GM12872 (cell line): Measurements from ENCODE around the gene ASPSCR1.

Experiments used
- CTCF ChIP-seq: IDR thresholded peaks from 3 replicates; pipeline ENCODE4 v1.5.1; 2011; ENCODE audit warnings: low read depth, mild to moderate bottlenecking, low read length, moderate library complexity; ENCODE audit not compliant: insufficient read depth

Gene ASPSCR1

GRCh38 chr17:82001571-82002056 is 24.2 kb downstream of the ASPSCR1 start:
- TF ChIP-seq CTCF, result no peak

GRCh38 chr17:82003411-82004381 is 26.3 kb downstream of the ASPSCR1 start:
- TF ChIP-seq CTCF, result no peak

- TF ChIP-seq CTCF, result no peak
Measured at GRCh38 chr17:82004517-82005455, 27.4 kb downstream of the ASPSCR1 start.

- no peak for TF ChIP-seq CTCF
Measured at GRCh38 chr17:82005701-82006348, 28.4 kb downstream of the ASPSCR1 start.

- TF ChIP-seq CTCF, result no peak
Measured at GRCh38 chr17:82006468-82007227, 29.2 kb downstream of the ASPSCR1 start.

GRCh38 chr17:82007228-82007494 is 29.7 kb downstream of the ASPSCR1 start:
- TF ChIP-seq CTCF, result no peak
